Panc1 (cell line): ENCODE measurements around the gene KIAA1671. TPM values are rescaled to one million over a fixed set of nuclear protein-coding genes. Genes with fewer than 3 reads are reported as not detected.

ENCODE experiments used
- ATAC-seq: fragments of 200-7000 bp; cut with Tn5 transposase; 2 replicates; pipeline ENCODE4 v1.9.1; 2020; ENCODE audit warnings: mild to moderate bottlenecking, moderate library complexity
- BruUV-seq: library from RNA; stranded (reverse); fragments of 400-500 nt; replicated peaks from 2 replicates; lab custom pipeline; 2021; lab: Mats Ljungman, UMichigan
- CTCF ChIA-PET: fragments of 300-600 bp; sonication (Branson Sonifier 250); formaldehyde crosslinking; loops from one replicate; lab custom pipeline; 2022; ENCODE audit warnings: antibody characterized with exemption; lab: Charles Lee
- POLR2A ChIA-PET: fragments of 300-600 bp; sonication (Branson Sonifier 250); formaldehyde crosslinking; loops from one replicate; lab custom pipeline; 2022; ENCODE audit warnings: antibody characterized with exemption; lab: Charles Lee
- DNase-seq: peaks from one replicate; pipeline ENCODE4 v3.0.0-alpha.2; 2010; ENCODE audit warnings: low read depth, low spot score
- H3K27ac ChIP-seq: 2 replicates; pipeline ENCODE4 v1.5.1; 2011; ENCODE audit warnings: mild to moderate bottlenecking, low read length, inconsistent platforms
- H3K27me3 ChIP-seq: fragments of 200-500 bp; sonication (Bioruptor generic); 2 replicates; pipeline ENCODE4 v1.6.0; 2014; ENCODE audit warnings: low read length, inconsistent platforms; ENCODE audit not compliant: control insufficient read depth, insufficient read depth
- H3K36me3 ChIP-seq: fragments of 200-500 bp; sonication (Bioruptor generic); 2 replicates; pipeline ENCODE4 v1.5.1; 2014; ENCODE audit warnings: inconsistent platforms, mild to moderate bottlenecking, low read length, moderate library complexity; ENCODE audit not compliant: control insufficient read depth, insufficient read depth
- H3K4me1 ChIP-seq: 2 replicates; pipeline ENCODE4 v1.5.1; 2011; ENCODE audit warnings: inconsistent platforms, mild to moderate bottlenecking, low read length, moderate library complexity; ENCODE audit not compliant: control insufficient read depth, insufficient read depth
- H3K4me3 ChIP-seq, 2 experiments: 2 replicates each; pipeline ENCODE4 v1.5.1; 2011 to 2012; ENCODE audit warnings: low read depth in 2 of 2, low read length in 2 of 2, mild to moderate bottlenecking in 2 of 2, inconsistent platforms in 1 of 2, moderate library complexity in 1 of 2
- H3K9me3 ChIP-seq: fragments of 200-500 bp; sonication (Bioruptor generic); 2 replicates; pipeline ENCODE4 v1.5.1; 2014; ENCODE audit warnings: low read depth, mild to moderate bottlenecking, inconsistent platforms, low read length, moderate library complexity; ENCODE audit not compliant: control insufficient read depth, insufficient read depth
- CTCF ChIP-seq: fragments of 450-650 bp; IDR thresholded peaks from 2 replicates; pipeline ENCODE4 v1.5.1; 2017; ENCODE audit warnings: mild to moderate bottlenecking
- POLR2AphosphoS5 ChIP-seq: IDR thresholded peaks from 2 replicates; pipeline ENCODE4 v1.6.1; 2012; ENCODE audit warnings: mild to moderate bottlenecking, low read depth, low read length, moderate library complexity
- REST ChIP-seq, 2 experiments: IDR thresholded peaks; 2 replicates each; pipeline ENCODE4 v1.6.1; 2011 to 2012; ENCODE audit warnings: low read depth in 2 of 2, control low read depth in 1 of 2, low read length in 1 of 2, mild to moderate bottlenecking in 1 of 2, moderate library complexity in 1 of 2; ENCODE audit not compliant: insufficient read depth in 1 of 2
- SIN3A ChIP-seq: IDR thresholded peaks from 2 replicates; pipeline ENCODE4 v1.6.1; 2012; ENCODE audit warnings: low read depth, mild to moderate bottlenecking, low read length, moderate library complexity, borderline replicate concordance; ENCODE audit not compliant: insufficient read depth
- TCF7L2 ChIP-seq: IDR thresholded peaks from 2 replicates; pipeline ENCODE4 v1.6.1; 2011; ENCODE audit warnings: mild to moderate bottlenecking, low read depth, low read length, inconsistent platforms
- in situ Hi-C: cut with HindIII; loops from 2 replicates; pipeline ENCODE4 v1.10.0; 2016; ENCODE audit warnings: low sequenced_read_pairs, low pct_unique_long_range_greater_than_20kb
- intact Hi-C: fragments of 100-400 bp; cut with micrococcal nuclease; formaldehyde crosslinking; loops from one replicate; pipeline ENCODE4 v1.10.0; 2022; ENCODE audit not compliant: unreplicated experiment
- total RNA-seq: library from RNA; stranded (reverse); gene quantifications from one replicate; pipeline ENCODE4 v1.2.1, GENCODE V29; 2021; ENCODE audit not compliant: unreplicated experiment

The KIAA1671 gene
- total RNA-seq, 1 experiment from 2014 or later: 48.1 TPM

GRCh38 chr22:24962094-24962493 lies 9.6 kb downstream of the KIAA1671 start:
- in situ Hi-C loops: no loop called here
- no peak overlapping the region for H3K4me3 ChIP-seq
- peaks cover 25% of the 10 kb centered on the region for H3K4me1 ChIP-seq
- ATAC-seq (no peak), DNase-seq (no peak)
- H3K36me3 ChIP-seq: no peaks in the 10 kb centered on the region
- POLR2A ChIA-PET: no interaction called here
- CTCF ChIA-PET: no interaction called here
- peak overlapping the region; percentile 48 for H3K27ac ChIP-seq
- no peaks in the 10 kb centered on the region for H3K9me3 ChIP-seq
- no peaks in the 10 kb centered on the region for H3K27me3 ChIP-seq
- intact Hi-C loops: no loop called here
- no TSS peak for BruUV-seq
- TF ChIP-seq REST (IDR thresholded peaks at IDR 0.05; ENCODE audit: insufficient read depth in 1 of 2, low read depth in 2 of 2, low read length in 1 of 2) (no peak), SIN3A (no peak), CTCF (no peak), POLR2AphosphoS5 (no peak), TCF7L2 (no peak)

GRCh38 chr22:24962835-24963234 lies 10.3 kb downstream of the KIAA1671 start:
- TF ChIP-seq SIN3A (no peak), CTCF (no peak), TCF7L2 (no peak), POLR2AphosphoS5 (no peak), REST (IDR thresholded peaks at IDR 0.05; ENCODE audit: insufficient read depth in 1 of 2, low read depth in 2 of 2, low read length in 1 of 2) (no peak)
- peaks cover 32% of the 10 kb centered on the region for H3K4me1 ChIP-seq
- no peaks in the 10 kb centered on the region for H3K9me3 ChIP-seq
- H3K4me3 ChIP-seq: no peak overlapping the region
- ATAC-seq: no peak
- intact Hi-C loops: no loop called here
- BruUV-seq: no TSS peak
- CTCF ChIA-PET: no interaction called here
- peak overlapping the region; percentile 48; the same call in 1 of the 2 replicates for H3K27ac ChIP-seq
- no peaks in the 10 kb centered on the region for H3K27me3 ChIP-seq
- no peaks in the 10 kb centered on the region for H3K36me3 ChIP-seq
- POLR2A ChIA-PET: interaction anchor here (0.6 kb wide), 1 partner anchor 99 kb away, joined by 3 read pairs; no protein-coding TSS in a partner anchor
- in situ Hi-C loops: no loop called here
- DNase-seq: no peak
